B cell (primary cell): ENCODE data around the gene GTF2H4. TPM values are rescaled to one million over a fixed set of nuclear protein-coding genes. Genes with fewer than 3 reads are reported as not detected.

Experiments used
- ATAC-seq: fragments of 200-7000 bp; cut with Tn5 transposase; one replicate; pipeline ENCODE4 v1.10.0; 2021; ENCODE audit warnings: low read depth, mild to moderate bottlenecking, moderate number of reproducible peaks, moderate library complexity
- CTCF ChIA-PET: fragments of 350-600 bp; sonication (Branson Sonifier 250); formaldehyde crosslinking; loops from one replicate; lab custom pipeline; 2021; ENCODE audit warnings: antibody characterized with exemption, inconsistent platforms; lab: Charles Lee
- POLR2A ChIA-PET: fragments of 350-600 bp; sonication (Branson Sonifier 250); formaldehyde crosslinking; loops from one replicate; lab custom pipeline; 2021; ENCODE audit warnings: antibody characterized with exemption; lab: Charles Lee
- DNase-seq: peaks from one replicate; pipeline ENCODE4 v3.0.0; 2013
- H2AFZ ChIP-seq: 2 replicates; pipeline ENCODE4 v1.6.1; 2012; ENCODE audit warnings: mild to moderate bottlenecking, low read depth, low read length; ENCODE audit not compliant: insufficient read depth, poor library complexity, severe bottlenecking
- H3K27ac ChIP-seq, 2 donors: 1 replicate in 1 of 2; 2 replicates in 1 of 2; pipeline ENCODE4 v1.5.1; 2012 to 2013; ENCODE audit warnings: low read length in 2 of 2, mild to moderate bottlenecking in 2 of 2, moderate library complexity in 1 of 2
- H3K27me3 ChIP-seq, 4 experiments: fragments of 200-600 bp in 1 of 4; sonication (generic) in 1 of 4; replicated peaks in 1 of 4; 1 replicate in 2 of 4; 2 replicates in 2 of 4; pipeline versions ENCODE4 v1.6.1 to v1.7.0; 2013 to 2016; ENCODE audit warnings: low read length in 3 of 4, mild to moderate bottlenecking in 2 of 4, mixed read lengths in 1 of 4, moderate library complexity in 1 of 4; ENCODE audit not compliant: insufficient read depth in 4 of 4, control insufficient read depth in 3 of 4; ENCODE audit errors: control extremely low read depth in 1 of 4
- H3K36me3 ChIP-seq, 2 experiments: replicated peaks in 1 of 2; 1 replicate in 1 of 2; 2 replicates in 1 of 2; pipeline versions ENCODE4 v1.6.1 to v1.7.1; 2013; ENCODE audit warnings: low read length in 1 of 2; ENCODE audit not compliant: insufficient read depth in 2 of 2, control insufficient read depth in 1 of 2; ENCODE audit errors: control extremely low read depth in 1 of 2, extremely low read depth in 1 of 2
- H3K4me1 ChIP-seq, 2 donors: fragments of 200-600 bp in 1 of 2; sonication (generic) in 1 of 2; 1 replicate in 1 of 2; 2 replicates in 1 of 2; pipeline versions ENCODE4 v1.5.1 to v1.6.1; 2013 to 2017; ENCODE audit warnings: low read length in 2 of 2; ENCODE audit not compliant: control insufficient read depth in 2 of 2, insufficient read depth in 2 of 2
- H3K4me2 ChIP-seq: replicated peaks from 2 replicates; pipeline ENCODE3; 2012; ENCODE audit warnings: mild to moderate bottlenecking, low read depth, low read length; ENCODE audit not compliant: poor library complexity, severe bottlenecking
- H3K4me3 ChIP-seq, 5 experiments: fragments of 200-600 bp in 1 of 5; sonication (generic) in 1 of 5; 1 replicate in 3 of 5; 2 replicates in 2 of 5; pipeline versions ENCODE4 v1.5.1 to v1.7.0; 2011 to 2016; ENCODE audit warnings: low read length in 4 of 5, mild to moderate bottlenecking in 4 of 5, low read depth in 2 of 5, control low read depth in 1 of 5, moderate library complexity in 1 of 5; ENCODE audit not compliant: insufficient read depth in 1 of 5; ENCODE audit errors: control extremely low read depth in 1 of 5, extremely low read depth in 1 of 5
- H3K79me2 ChIP-seq: fragments of 200-600 bp; sonication (generic); one replicate; pipeline ENCODE4 v1.6.0; 2016; ENCODE audit warnings: low read length; ENCODE audit not compliant: control insufficient read depth, insufficient read depth
- H3K9ac ChIP-seq: fragments of 200-600 bp; sonication (generic); 2 replicates; pipeline ENCODE4 v1.6.1; 2017; ENCODE audit warnings: mild to moderate bottlenecking, low read length, moderate library complexity
- H3K9me3 ChIP-seq, 3 donors: one replicate each; pipeline versions ENCODE4 v1.6.1 to v1.7.1; 2013; ENCODE audit warnings: low read length in 2 of 3; ENCODE audit not compliant: control insufficient read depth in 2 of 3, insufficient read depth in 1 of 3; ENCODE audit errors: control extremely low read depth in 1 of 3
- H4K20me1 ChIP-seq: 2 replicates; pipeline ENCODE4 v1.6.0; 2012; ENCODE audit warnings: mild to moderate bottlenecking, low read length; ENCODE audit not compliant: insufficient read depth, control insufficient read depth, poor library complexity, severe bottlenecking
- H3K27ac Mint-ChIP-seq: one replicate; pipeline ENCODE4 v1.8.0; 2021; ENCODE audit warnings: mixed read lengths
- H3K27me3 Mint-ChIP-seq: one replicate; pipeline ENCODE4 v1.8.0; 2021; ENCODE audit warnings: mixed read lengths
- H3K4me1 Mint-ChIP-seq: one replicate; pipeline ENCODE4 v1.8.0; 2021; ENCODE audit warnings: mixed read lengths
- H3K4me3 Mint-ChIP-seq: one replicate; pipeline ENCODE4 v1.8.0; 2021; ENCODE audit warnings: mixed read lengths
- H3K9me3 Mint-ChIP-seq: one replicate; pipeline ENCODE4 v1.8.0; 2022; ENCODE audit warnings: mixed read lengths; ENCODE audit not compliant: insufficient read depth
- EZH2 ChIP-seq: IDR thresholded peaks from 2 replicates; pipeline ENCODE4 v1.6.1; 2012; ENCODE audit warnings: borderline replicate concordance, low read depth, mild to moderate bottlenecking, moderate library complexity, low read length; ENCODE audit not compliant: insufficient read depth, poor library complexity, severe bottlenecking
- WGBS: methylation state at CpG from one replicate; pipeline ENCODE4 v1.1.5; 2013; ENCODE audit warnings: missing lambda C conversion rate; ENCODE audit not compliant: insufficient coverage; 5-methylcytosine and 5-hydroxymethylcytosine counted together
- intact Hi-C: fragments of 100-400 bp; cut with micrococcal nuclease; formaldehyde crosslinking; loops from one replicate; pipeline ENCODE4 v1.10.0; 2022
- polyA plus RNA-seq: library from polyadenylated mRNA; depleted of rRNA; stranded (reverse); fragments of >200 nt; gene quantifications from 2 replicates; pipeline ENCODE4 v1.2.3, GENCODE V29; 2012
- total RNA-seq, 2 donors: library from RNA; stranded (reverse); fragments of 120-200 nt in 1 of 2; gene quantifications; 1 replicate in 1 of 2; 2 replicates in 1 of 2; pipeline versions ENCODE4 v1.2.3 to v1.2.4, GENCODE V29; 2013 to 2022
- TF ChIP-seq, protein P1 (sequence below): fragments of 200-600 bp; IDR thresholded peaks from one replicate; pipeline ENCODE4 v1.8.0; 2022; ENCODE audit warnings: antibody characterized with exemption, mild to moderate bottlenecking

Gene GTF2H4
- total and polyA plus RNA-seq, 2 donors (not counting 1 experiment from before 2014, with no cell fraction given) = 30.2 to 38.4 TPM

- ChIA-PET CTCF (interaction anchor here (1.6 to 2.0 kb wide), 2 partner anchors 26 to 61 kb away, joined by 4 to 6 read pairs; no protein-coding TSS in a partner anchor), POLR2A (no interaction called here)
- Histone ChIP-seq H3K4me3 (no peak overlapping the region), H3K79me2 (peaks cover 69% of the 10 kb centered on the region), H3K9me3 (no peaks in the 10 kb centered on the region), H3K36me3 (peaks cover 0 to 53% of the 10 kb centered on the region in 2 experiments), H2AFZ (no peak overlapping the region), H3K27ac (no peak overlapping the region), H4K20me1 (peaks cover 68% of the 10 kb centered on the region), H3K9ac (no peak overlapping the region), H3K4me2 (no peak overlapping the region), H3K27me3 (no peaks in the 10 kb centered on the region), H3K4me1 (peaks cover 19 to 23% of the 10 kb centered on the region in 2 donors)
- Mint-ChIP-seq H3K9me3 (no peaks in the 10 kb centered on the region), H3K4me1 (peaks cover 24% of the 10 kb centered on the region), H3K4me3 (no peak overlapping the region), H3K27ac (no peak overlapping the region), H3K27me3 (no peaks in the 10 kb centered on the region)
- WGBS = 92% methylated on average over 14 of the region's 14 CpGs
- intact Hi-C loops = no loop called here
- TF ChIP-seq EZH2 = no peak
- TF ChIP-seq, protein P1, sequence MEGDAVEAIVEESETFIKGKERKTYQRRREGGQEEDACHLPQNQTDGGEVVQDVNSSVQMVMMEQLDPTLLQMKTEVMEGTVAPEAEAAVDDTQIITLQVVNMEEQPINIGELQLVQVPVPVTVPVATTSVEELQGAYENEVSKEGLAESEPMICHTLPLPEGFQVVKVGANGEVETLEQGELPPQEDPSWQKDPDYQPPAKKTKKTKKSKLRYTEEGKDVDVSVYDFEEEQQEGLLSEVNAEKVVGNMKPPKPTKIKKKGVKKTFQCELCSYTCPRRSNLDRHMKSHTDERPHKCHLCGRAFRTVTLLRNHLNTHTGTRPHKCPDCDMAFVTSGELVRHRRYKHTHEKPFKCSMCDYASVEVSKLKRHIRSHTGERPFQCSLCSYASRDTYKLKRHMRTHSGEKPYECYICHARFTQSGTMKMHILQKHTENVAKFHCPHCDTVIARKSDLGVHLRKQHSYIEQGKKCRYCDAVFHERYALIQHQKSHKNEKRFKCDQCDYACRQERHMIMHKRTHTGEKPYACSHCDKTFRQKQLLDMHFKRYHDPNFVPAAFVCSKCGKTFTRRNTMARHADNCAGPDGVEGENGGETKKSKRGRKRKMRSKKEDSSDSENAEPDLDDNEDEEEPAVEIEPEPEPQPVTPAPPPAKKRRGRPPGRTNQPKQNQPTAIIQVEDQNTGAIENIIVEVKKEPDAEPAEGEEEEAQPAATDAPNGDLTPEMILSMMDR = no peak
- no peak for ATAC-seq
- DNase-seq = no peak
Observed at GRCh38 chr6:30889921-30890645, 17.9 kb upstream of the GTF2H4 start.
